BE2C (cell line): ENCODE measurements around the gene GLT6D1.
"Not testable (repeated sequence)": the region's sequence is repeated elsewhere in the genome, so short reads cannot be mapped to it uniquely, and the experiment has no call there.

Experiments used
- DNase-seq: peaks from one replicate; pipeline ENCODE4 v3.0.0-alpha.2; 2020
- H3K27me3 ChIP-seq: fragments of 250-450 bp; sonication (Bioruptor Pico); 2 replicates; pipeline ENCODE4 v1.5.1; 2020; ENCODE audit warnings: mild to moderate bottlenecking
- H3K36me3 ChIP-seq: fragments of 250-450 bp; sonication (Bioruptor Pico); 2 replicates; pipeline ENCODE4 v1.5.1; 2020; ENCODE audit warnings: mild to moderate bottlenecking
- H3K4me1 ChIP-seq: fragments of 250-450 bp; sonication (Bioruptor Pico); 2 replicates; pipeline ENCODE4 v1.5.1; 2020
- H3K4me3 ChIP-seq: 2 replicates; pipeline ENCODE4 v1.5.1; 2011; ENCODE audit warnings: low read depth, low read length
- H3K9me3 ChIP-seq: fragments of 250-450 bp; sonication (Bioruptor Pico); 2 replicates; pipeline ENCODE4 v1.5.1; 2020
- TF ChIP-seq, protein P1 (sequence below): IDR thresholded peaks from 2 replicates; pipeline ENCODE4 v1.5.1; 2012; ENCODE audit warnings: mild to moderate bottlenecking, low read depth, low read length

GLT6D1 gene

DNA sequence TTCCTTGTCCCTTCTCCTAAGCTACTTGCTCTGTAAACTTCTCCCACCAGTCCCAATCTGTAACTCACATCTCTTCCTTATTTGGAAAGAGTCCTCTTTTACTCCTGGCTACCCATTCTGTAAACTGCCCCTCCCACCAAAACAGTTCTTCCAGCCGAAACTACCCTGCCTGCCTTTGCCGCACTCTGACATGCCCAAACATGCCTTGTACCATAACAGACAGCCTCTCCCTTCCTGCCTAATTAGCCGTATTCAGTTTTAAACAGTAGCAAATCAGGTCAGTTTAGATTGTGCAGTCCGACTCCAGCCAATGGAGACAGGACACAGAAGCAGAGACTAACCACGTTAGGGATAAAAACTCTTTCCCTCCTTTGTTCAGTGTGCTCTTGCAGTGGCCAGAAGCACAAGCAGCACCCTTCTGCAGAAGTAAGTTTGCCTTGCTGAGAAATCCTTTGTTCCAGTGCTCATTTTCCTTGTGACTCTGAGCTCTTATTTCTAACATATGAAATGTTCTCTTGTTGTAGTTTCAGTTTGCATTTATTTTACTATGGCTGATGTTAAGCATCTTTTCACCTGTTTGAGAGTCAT, 5.4 kb upstream of the GLT6D1 start:
- DNase-seq = no peak
- H3K27me3 ChIP-seq = no peaks in the 10 kb centered on the region
- no peak overlapping the region for H3K4me3 ChIP-seq
- no peaks in the 10 kb centered on the region for H3K4me1 ChIP-seq
- TF ChIP-seq, protein P1, sequence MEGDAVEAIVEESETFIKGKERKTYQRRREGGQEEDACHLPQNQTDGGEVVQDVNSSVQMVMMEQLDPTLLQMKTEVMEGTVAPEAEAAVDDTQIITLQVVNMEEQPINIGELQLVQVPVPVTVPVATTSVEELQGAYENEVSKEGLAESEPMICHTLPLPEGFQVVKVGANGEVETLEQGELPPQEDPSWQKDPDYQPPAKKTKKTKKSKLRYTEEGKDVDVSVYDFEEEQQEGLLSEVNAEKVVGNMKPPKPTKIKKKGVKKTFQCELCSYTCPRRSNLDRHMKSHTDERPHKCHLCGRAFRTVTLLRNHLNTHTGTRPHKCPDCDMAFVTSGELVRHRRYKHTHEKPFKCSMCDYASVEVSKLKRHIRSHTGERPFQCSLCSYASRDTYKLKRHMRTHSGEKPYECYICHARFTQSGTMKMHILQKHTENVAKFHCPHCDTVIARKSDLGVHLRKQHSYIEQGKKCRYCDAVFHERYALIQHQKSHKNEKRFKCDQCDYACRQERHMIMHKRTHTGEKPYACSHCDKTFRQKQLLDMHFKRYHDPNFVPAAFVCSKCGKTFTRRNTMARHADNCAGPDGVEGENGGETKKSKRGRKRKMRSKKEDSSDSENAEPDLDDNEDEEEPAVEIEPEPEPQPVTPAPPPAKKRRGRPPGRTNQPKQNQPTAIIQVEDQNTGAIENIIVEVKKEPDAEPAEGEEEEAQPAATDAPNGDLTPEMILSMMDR = no peak
- no peaks in the 10 kb centered on the region for H3K36me3 ChIP-seq
- H3K9me3 ChIP-seq = no peaks in the 10 kb centered on the region; the same call in 1 of the 2 replicates

GRCh38 chr9:135641745-135642144, 2.4 kb upstream of the GLT6D1 start:
- H3K36me3 ChIP-seq = no peaks in the 10 kb centered on the region
- DNase-seq = no peak
- no peaks in the 10 kb centered on the region; the same call in 1 of the 2 replicates for H3K9me3 ChIP-seq
- no peaks in the 10 kb centered on the region for H3K4me1 ChIP-seq
- TF ChIP-seq, protein P1 = no peak
- H3K27me3 ChIP-seq = no peaks in the 10 kb centered on the region
- no peak overlapping the region for H3K4me3 ChIP-seq

DNA sequence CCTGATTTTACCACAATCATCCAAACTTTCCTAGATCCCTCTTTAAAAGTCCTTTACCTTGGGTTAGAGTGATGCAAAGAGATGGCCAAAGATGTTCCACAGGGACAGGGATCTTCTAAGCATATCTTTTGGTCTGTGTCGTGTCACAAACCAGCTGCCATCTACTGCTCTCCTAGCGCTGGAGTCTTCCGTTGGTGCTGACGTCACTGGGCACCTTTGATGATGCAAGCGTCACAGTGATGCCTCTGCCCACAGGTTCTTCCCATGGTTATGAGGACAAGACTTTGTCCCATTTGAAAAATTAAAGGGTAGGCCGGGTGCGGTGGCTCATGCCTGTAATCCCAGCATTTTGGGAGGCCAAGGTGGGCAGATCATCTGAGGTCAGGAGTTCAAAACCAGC, 1.7 kb upstream of the GLT6D1 start:
- Histone ChIP-seq H3K9me3 (no peaks in the 10 kb centered on the region; the same call in 1 of the 2 replicates), H3K36me3 (no peaks in the 10 kb centered on the region), H3K4me1 (no peaks in the 10 kb centered on the region), H3K27me3 (no peaks in the 10 kb centered on the region), H3K4me3 (no peak overlapping the region)
- TF ChIP-seq, protein P1 = no peak
- no peak for DNase-seq

DNA sequence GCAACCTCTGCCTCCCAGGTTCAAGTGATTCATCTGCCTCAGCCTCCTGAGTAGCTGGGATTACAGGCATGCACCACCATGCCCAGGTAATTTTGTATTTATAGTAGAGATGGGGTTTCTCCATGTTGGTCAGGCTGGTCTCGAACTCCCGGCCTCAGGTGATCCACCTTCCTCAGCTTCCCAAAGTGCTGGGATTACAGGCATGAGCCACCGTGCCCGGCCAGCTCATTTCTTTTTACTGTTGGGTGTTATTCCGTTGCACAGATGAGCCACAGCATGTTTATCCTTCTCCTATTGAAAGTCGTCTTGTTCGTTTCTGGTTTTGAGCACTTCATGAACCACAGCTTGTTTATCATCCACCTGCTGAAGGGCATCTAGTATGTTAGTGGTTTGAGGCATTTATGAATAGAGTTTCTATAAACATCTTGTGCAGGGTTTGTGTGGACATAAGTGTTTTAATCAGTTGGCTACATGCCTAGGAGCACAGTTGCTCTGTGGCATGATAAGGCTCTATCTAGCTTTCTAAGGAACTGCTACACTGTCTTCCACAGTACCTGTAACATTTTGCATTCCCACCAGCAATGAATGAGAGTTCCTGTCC, 2.3 kb downstream of the GLT6D1 start:
- H3K4me1 ChIP-seq, H3K9me3 ChIP-seq, H3K36me3 ChIP-seq, H3K4me3 ChIP-seq, DNase-seq, H3K27me3 ChIP-seq: not testable (repeated sequence)

- no peak for DNase-seq
- TF ChIP-seq, protein P1 = no peak
- H3K9me3 ChIP-seq = peaks cover 3% of the 10 kb centered on the region; the same call in 1 of the 2 replicates
Measured at GRCh38 chr9:135632841-135633240, 6.5 kb downstream of the GLT6D1 start.

DNA sequence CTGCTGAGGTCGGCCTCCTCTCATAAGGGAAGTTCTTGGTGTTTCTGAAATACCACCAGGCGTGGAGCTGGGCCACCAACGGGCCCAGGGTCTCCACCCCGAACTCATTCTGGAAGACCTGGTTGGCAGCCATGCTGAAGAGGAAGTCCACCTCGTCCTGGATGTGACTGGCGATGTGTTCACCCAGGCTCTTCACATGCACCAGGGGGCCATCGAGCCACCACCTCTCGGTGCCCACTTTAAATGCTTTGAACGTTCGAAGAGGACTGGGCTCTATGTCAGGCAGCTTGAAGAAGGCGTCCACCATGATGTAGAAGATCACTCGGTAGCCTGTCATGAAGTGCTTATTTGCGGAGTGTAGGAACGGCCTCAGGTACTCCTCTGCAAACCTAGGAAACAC, 15.1 kb downstream of the GLT6D1 start:
- H3K36me3 ChIP-seq = no peaks in the 10 kb centered on the region
- no peaks in the 10 kb centered on the region for H3K4me1 ChIP-seq
- H3K27me3 ChIP-seq = no peaks in the 10 kb centered on the region; the same call in 1 of the 2 replicates
- TF ChIP-seq, protein P1 = no peak
- DNase-seq = no peak
- H3K9me3 ChIP-seq = peaks cover 3% of the 10 kb centered on the region; the same call in 1 of the 2 replicates
- no peak overlapping the region for H3K4me3 ChIP-seq

More at GRCh38 chr9:135632841-135633240, 6.5 kb downstream of the GLT6D1 start:
- peaks cover 7% of the 10 kb centered on the region; the same call in 1 of the 2 replicates for H3K27me3 ChIP-seq
- no peak overlapping the region for H3K4me3 ChIP-seq
- H3K36me3 ChIP-seq = no peaks in the 10 kb centered on the region
- H3K4me1 ChIP-seq = no peaks in the 10 kb centered on the region
